Measurements from ENCODE around the gene UBL4B.

DNA sequence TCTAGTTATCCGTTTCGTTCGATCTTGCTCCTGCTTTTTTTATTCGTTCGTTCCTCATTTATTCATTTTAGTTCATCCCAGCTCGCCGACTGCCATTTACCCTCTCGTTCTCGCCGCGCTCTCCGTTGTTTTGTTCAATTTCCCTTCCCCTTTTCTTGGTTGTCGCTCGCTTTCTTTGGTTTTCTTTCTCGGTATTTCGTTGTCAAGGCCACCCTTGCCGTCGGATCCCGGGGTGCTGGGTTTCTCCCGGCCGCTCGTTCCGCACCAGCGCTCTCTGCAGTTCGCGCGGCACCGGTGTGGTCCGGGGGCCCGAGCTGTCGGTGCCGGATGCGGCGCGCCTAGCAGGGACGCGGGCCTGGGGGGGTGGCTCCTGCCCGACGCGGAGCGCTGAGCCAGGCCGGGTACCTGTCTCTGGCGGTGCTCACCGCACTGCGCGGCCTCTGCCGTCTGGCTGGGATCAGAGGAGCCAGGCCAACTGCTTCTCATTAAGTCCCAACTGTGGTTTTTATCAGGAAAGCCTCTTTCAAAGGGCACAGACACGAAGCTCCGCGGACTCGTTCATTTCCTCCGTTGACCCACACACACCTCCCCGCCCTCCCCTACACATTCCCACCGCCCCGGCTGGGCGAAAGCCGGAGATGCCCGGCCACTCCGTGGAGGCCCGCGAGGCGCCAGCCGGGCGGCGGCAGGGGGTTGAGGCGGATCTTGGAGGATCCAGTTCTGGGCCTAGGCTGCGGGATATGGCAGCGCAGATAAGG, 43.4 kb upstream of the UBL4B start:
- TF ChIP-seq, protein P1, sequence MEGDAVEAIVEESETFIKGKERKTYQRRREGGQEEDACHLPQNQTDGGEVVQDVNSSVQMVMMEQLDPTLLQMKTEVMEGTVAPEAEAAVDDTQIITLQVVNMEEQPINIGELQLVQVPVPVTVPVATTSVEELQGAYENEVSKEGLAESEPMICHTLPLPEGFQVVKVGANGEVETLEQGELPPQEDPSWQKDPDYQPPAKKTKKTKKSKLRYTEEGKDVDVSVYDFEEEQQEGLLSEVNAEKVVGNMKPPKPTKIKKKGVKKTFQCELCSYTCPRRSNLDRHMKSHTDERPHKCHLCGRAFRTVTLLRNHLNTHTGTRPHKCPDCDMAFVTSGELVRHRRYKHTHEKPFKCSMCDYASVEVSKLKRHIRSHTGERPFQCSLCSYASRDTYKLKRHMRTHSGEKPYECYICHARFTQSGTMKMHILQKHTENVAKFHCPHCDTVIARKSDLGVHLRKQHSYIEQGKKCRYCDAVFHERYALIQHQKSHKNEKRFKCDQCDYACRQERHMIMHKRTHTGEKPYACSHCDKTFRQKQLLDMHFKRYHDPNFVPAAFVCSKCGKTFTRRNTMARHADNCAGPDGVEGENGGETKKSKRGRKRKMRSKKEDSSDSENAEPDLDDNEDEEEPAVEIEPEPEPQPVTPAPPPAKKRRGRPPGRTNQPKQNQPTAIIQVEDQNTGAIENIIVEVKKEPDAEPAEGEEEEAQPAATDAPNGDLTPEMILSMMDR (IDR thresholded peaks at IDR 0.05; ENCODE audit: low read depth, low read length, poor library complexity, severe bottlenecking) = no peak
- TF ChIP-seq EZH2phosphoT487 (IDR thresholded peaks at IDR 0.05; ENCODE audit: borderline replicate concordance, low read length) = no peak

Data from DOHH2 (cell line).